Stomach (tissue), 9 donors: Measurements from ENCODE around the gene MYLK3. TPM values are rescaled to one million over a fixed set of nuclear protein-coding genes. Genes with fewer than 3 reads are reported as not detected.

Source experiments
- DNase-seq, 2 donors: peaks; one replicate each; pipeline versions ENCODE4 v3.0.0 to v3.0.0-alpha.2; 2013 to 2019
- H3K27ac ChIP-seq, 5 donors: fragments of 200-600 bp in 4 of 5; sonication (generic) in 4 of 5; one replicate each; pipeline ENCODE4 v1.5.1; 2013 to 2019; ENCODE audit warnings: mild to moderate bottlenecking in 1 of 5, moderate library complexity in 1 of 5
- H3K27me3 ChIP-seq, 3 donors: fragments of 200-600 bp; sonication (generic); one replicate each; pipeline ENCODE4 v1.5.1; 2017 to 2019; ENCODE audit warnings: mixed run types in 1 of 3
- H3K36me3 ChIP-seq, 4 donors: fragments of 200-600 bp; sonication (generic); 1 replicate in 3 of 4; 2 replicates in 1 of 4; pipeline ENCODE4 v1.5.1; 2016 to 2019
- H3K4me1 ChIP-seq, 4 donors: fragments of 200-600 bp; sonication (generic); one replicate each; pipeline ENCODE4 v1.5.1; 2016 to 2019
- H3K4me3 ChIP-seq, 4 donors: fragments of 200-600 bp; sonication (generic) in 3 of 4; one replicate each; pipeline ENCODE4 v1.5.1; 2016 to 2019; ENCODE audit warnings: mild to moderate bottlenecking in 1 of 4
- H3K9me3 ChIP-seq, 4 donors: fragments of 200-600 bp; sonication (generic); one replicate each; pipeline ENCODE4 v1.5.1; 2016 to 2019
- CTCF ChIP-seq, 7 experiments: fragments of 450-650 bp in 4 of 7; fragments of 200-600 bp in 3 of 7; sonication (generic) in 3 of 7; IDR thresholded peaks; one replicate each; pipeline ENCODE4 v1.5.1; 2016 to 2019; ENCODE audit warnings: antibody characterized with exemption in 7 of 7, control low read depth in 2 of 7, mild to moderate bottlenecking in 1 of 7
- EP300 ChIP-seq: sonication (generic); formaldehyde crosslinking; IDR thresholded peaks from one replicate; pipeline ENCODE4 v1.6.1; 2017; ENCODE audit warnings: antibody characterized with exemption
- POLR2A ChIP-seq, 4 donors: fragments of 450-650 bp; IDR thresholded peaks; one replicate each; pipeline ENCODE4 v1.6.1; 2016; ENCODE audit warnings: antibody characterized with exemption in 4 of 4, control low read depth in 2 of 4, mild to moderate bottlenecking in 1 of 4, moderate library complexity in 1 of 4
- POLR2AphosphoS5 ChIP-seq, 3 donors: sonication (generic); formaldehyde crosslinking; IDR thresholded peaks; one replicate each; pipeline ENCODE4 v1.6.1; 2016; ENCODE audit warnings: antibody characterized with exemption in 3 of 3
- WGBS, 5 donors: extraction: QIAGEN DNeasy Blood & Tissue Kit in 3 of 5; methylation state at CpG; one replicate each; pipeline versions ENCODE4 v1.1.5 to v1.1.7; 2013 to 2018; 5-methylcytosine and 5-hydroxymethylcytosine counted together
- intact Hi-C: fragments of 100-400 bp; cut with DNase I; formaldehyde crosslinking; loops from one replicate; pipeline ENCODE4 v1.15.1; 2023; ENCODE audit warnings: low total_unique reads
- polyA plus RNA-seq, 3 donors: library from polyadenylated mRNA; stranded (reverse); fragments of 200-250 nt; gene quantifications; one replicate each; pipeline ENCODE4 v1.2.3, GENCODE V29; 2013
- total RNA-seq, 5 donors: library from RNA; depleted of rRNA; stranded (reverse); fragments of >200 nt; gene quantifications; one replicate each; pipeline versions ENCODE4 v1.1.0 to v1.2.3, GENCODE V29; 2014 to 2016
- donor health status: healthy with polysubstance abuse.
- donor health status: Bipolar disorder and iron deficiency.
- donor health status: healthy.

The MYLK3 gene
- total and polyA plus RNA-seq, 8 donors, result 0.05 to 0.46 (median 0.12) TPM; not detected in 4

DNA sequence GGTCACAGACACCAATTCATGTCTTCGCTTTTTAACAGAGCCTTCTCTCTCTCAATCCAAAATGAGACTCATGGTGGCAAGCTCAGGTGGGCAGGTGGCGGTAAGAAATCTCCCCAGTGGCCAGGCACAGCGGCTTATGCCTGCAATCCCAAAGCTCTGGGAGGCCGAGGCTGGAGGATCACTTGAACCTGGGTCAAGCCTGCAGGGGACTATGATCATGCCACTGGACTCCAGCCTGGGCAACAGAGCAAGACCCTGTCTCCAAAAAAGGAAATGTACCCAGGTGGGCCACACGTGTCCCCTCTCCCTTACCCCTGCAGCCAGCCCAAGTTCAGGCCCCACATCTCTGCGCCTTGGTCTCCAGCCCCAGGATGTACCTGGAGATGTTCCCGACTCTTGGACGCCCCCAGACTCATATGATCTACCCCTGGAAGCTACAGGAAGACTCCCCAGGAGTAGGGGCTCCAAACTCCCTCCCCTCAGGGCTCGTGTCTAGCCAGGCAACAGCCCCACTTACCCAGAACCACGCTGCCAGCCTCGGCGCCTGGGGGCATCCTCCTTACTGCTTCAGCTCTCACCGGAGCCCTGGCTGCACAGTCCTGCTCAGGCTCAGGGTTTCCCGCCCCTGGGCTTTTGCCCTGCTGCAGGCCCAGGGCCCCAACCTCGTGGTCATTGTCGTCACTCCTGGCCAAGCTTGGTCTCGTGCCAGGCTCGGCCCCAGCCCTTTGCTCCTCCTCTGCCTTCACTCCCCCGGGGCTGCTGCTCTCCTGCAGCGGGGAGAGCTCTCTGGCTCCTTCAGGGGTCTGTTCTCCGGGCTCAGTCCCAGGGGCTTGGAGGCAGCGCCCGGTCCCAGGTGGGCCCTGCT is 16.2 kb downstream of the MYLK3 start:
- intact Hi-C loops, result no loop called here
- 78 to 86% (median 80%) methylated on average over 14 to 23 of the region's 23 CpGs for WGBS, 5 donors
- no peaks in the 10 kb centered on the region for H3K9me3 ChIP-seq
- peak in 1 of 2 donors; percentile 13 for DNase-seq
- no peaks in the 10 kb centered on the region for H3K36me3 ChIP-seq
- no peak overlapping the region for H3K4me3 ChIP-seq
- TF ChIP-seq POLR2A (IDR thresholded peaks at IDR 0.05) (no peak), POLR2AphosphoS5 (IDR thresholded peaks at IDR 0.05) (no peak), CTCF (IDR thresholded peaks at IDR 0.05) (no peak), EP300 (no peak)
- H3K27ac ChIP-seq, result no peak overlapping the region
- no peaks in the 10 kb centered on the region for H3K27me3 ChIP-seq
- no peaks in the 10 kb centered on the region for H3K4me1 ChIP-seq

DNA sequence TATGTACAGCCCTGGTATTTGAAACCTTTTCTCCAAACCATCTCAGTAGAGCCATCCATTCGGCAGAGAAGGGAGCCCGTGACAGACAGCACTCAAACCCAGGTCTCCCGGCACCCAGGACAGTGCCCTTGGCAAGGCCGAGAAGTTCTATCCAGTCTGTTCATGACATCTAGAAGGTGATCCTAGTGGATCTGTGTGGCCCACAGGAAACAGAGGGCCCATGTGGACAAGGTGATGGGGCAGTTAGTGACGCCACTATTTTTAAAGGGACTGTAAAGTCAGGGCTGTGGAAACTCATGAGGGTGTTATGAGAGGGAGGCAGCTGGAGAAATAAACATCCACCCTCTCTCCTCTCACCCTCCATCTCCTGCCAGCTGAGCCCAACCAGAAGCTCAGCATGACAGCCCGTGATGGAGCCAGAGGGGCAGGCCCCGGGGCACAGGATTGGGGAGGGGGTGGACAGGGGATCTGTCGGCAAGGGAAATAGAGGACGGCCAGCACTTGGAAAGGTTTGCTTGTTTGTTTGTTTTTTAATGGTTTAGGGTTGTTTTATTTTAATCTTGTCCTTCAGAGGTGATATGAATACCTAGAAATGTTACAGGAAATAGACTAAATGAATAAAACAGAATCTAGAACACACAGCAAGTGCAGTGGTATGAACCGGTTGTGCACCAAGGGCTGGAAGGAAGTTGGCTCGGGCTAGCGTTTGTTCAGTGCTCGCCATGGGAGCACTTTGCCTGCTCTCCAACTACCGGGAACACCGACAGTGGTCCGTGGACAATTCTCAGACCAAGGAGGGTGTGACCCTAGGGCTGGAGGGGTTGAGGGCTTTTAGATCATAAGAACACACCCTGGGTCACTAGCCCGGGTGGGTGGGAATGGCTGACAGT is 17.1 kb downstream of the MYLK3 start:
- no peaks in the 10 kb centered on the region for H3K4me1 ChIP-seq
- no peaks in the 10 kb centered on the region for H3K36me3 ChIP-seq
- H3K9me3 ChIP-seq, result peaks cover 0 to 2% (median 0%) of the 10 kb centered on the region in 4 donors
- DNase-seq, result peak in 1 of 2 donors; percentile 13
- H3K27me3 ChIP-seq, result no peaks in the 10 kb centered on the region
- intact Hi-C loops, result no loop called here
- H3K27ac ChIP-seq, result no peak overlapping the region
- 71 to 78% (median 74%) methylated on average over 17 of the region's 17 CpGs for WGBS, 5 donors
- no peak overlapping the region for H3K4me3 ChIP-seq
- no peak for TF ChIP-seq CTCF (IDR thresholded peaks at IDR 0.05)
- TF ChIP-seq POLR2AphosphoS5 (IDR thresholded peaks at IDR 0.05), result no peak
- no peak for TF ChIP-seq POLR2A (IDR thresholded peaks at IDR 0.05)
- TF ChIP-seq EP300, result no peak

DNA sequence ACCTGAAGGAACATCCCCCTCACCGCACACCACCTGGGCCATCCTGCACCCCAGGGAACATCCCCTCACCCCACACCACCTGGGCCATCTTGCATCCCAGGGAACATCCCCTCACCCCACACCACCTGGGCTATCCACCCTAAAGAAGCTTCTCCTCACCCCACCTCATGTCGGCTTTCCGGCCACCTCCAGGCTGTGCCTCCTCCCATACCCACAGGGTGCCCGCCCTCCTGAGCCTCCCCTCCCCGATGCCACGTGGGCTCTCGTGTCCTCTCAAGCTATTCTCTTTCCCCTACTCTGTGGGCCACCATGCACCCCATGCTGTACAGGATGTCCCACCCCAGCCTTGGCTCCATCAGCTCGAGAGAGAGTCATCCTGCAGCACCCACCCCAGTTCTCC is 18.0 kb downstream of the MYLK3 start:
- no peak for TF ChIP-seq CTCF (IDR thresholded peaks at IDR 0.05)
- no peak for TF ChIP-seq EP300
- TF ChIP-seq POLR2A (IDR thresholded peaks at IDR 0.05), result no peak
- TF ChIP-seq POLR2AphosphoS5 (IDR thresholded peaks at IDR 0.05), result no peak
- Histone ChIP-seq H3K4me3 (no peak overlapping the region), H3K9me3 (peaks cover 0 to 6% (median 0%) of the 10 kb centered on the region in 4 donors), H3K27me3 (no peaks in the 10 kb centered on the region), H3K4me1 (no peaks in the 10 kb centered on the region), H3K27ac (no peak overlapping the region), H3K36me3 (no peaks in the 10 kb centered on the region)
- no peak for DNase-seq
- intact Hi-C loops, result no loop called here
- WGBS, 5 donors, result 92 to 96% (median 93%) methylated on average over 8 of the region's 8 CpGs

DNA sequence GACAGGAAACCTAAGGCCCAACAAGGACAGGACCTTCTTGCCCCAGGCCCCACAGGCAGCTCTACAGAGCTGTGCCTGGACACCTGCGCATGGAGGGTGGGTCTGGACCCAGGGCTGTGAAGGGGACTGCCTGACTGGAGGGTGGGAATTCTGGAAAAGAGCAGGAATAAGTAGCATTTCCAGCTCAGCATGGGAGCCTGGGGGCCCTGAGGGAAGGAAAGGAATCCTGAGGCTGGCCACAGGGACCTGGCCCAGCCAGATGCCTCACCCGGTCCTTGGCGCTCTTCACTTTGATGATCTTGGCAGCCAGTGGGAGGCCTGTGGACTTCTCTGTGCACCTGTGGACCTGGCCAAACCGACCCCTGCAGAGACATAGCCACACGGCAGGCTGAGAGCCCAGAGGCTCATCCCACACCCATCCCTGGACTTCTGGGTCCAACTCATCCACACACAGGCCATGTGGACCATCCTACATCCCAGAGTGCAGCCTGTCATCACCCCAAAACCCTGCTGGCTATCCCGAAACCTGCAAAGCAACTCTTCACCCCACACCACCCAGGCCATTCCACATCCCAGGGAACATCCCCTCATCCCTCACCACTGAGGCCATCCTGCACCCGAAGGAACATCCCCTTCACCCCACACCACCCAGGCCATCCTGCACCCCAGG is 18.7 kb downstream of the MYLK3 start:
- intact Hi-C loops, result no loop called here
- no peaks in the 10 kb centered on the region for H3K36me3 ChIP-seq
- no peak overlapping the region for H3K4me3 ChIP-seq
- DNase-seq, result no peak
- TF ChIP-seq POLR2AphosphoS5 (IDR thresholded peaks at IDR 0.05) (no peak), CTCF (IDR thresholded peaks at IDR 0.05) (no peak), EP300 (no peak), POLR2A (IDR thresholded peaks at IDR 0.05) (no peak)
- H3K27me3 ChIP-seq, result no peaks in the 10 kb centered on the region
- whole genome bisulfite sequencing, 5 donors, result 83 to 89% (median 88%) methylated on average over 7 of the region's 7 CpGs
- no peaks in the 10 kb centered on the region for H3K4me1 ChIP-seq
- no peak overlapping the region for H3K27ac ChIP-seq
- H3K9me3 ChIP-seq, result peaks cover 0 to 11% (median 0%) of the 10 kb centered on the region in 4 donors
